GM12892 (cell line): ENCODE data around the gene POMT1.

ENCODE experiments used
- POLR2A ChIP-seq: IDR thresholded peaks from 2 replicates; pipeline ENCODE4 v1.6.1; 2011; ENCODE audit warnings: low read depth, low read length, control low read depth
- POLR2AphosphoS5 ChIP-seq: IDR thresholded peaks from 2 replicates; pipeline ENCODE4 v1.6.1; 2011; ENCODE audit warnings: low read depth, low read length, control low read depth

- no peak for TF ChIP-seq POLR2A
- TF ChIP-seq POLR2AphosphoS5: no peak
Observed at GRCh38 chr9:131469951-131470350, 32.8 kb upstream of the POMT1 start.
